Esophagus squamous epithelium (tissue), 5 donors: ENCODE data around the gene NFIL3. TPM values are rescaled to one million over a fixed set of nuclear protein-coding genes. Genes with fewer than 3 reads are reported as not detected.

Source experiments
- DNase-seq: peaks from one replicate; lab custom pipeline; 2025; lab: John Stamatoyannopoulos, UW
- H3K27ac ChIP-seq, 4 donors: fragments of 200-600 bp; sonication (generic); one replicate each; pipeline ENCODE4 v1.5.1; 2016 to 2019; ENCODE audit warnings: mild to moderate bottlenecking in 1 of 4
- H3K27me3 ChIP-seq, 4 donors: fragments of 200-600 bp; sonication (generic); 1 replicate in 3 of 4; 2 replicates in 1 of 4; pipeline versions ENCODE4 v1.5.1 to v1.6.0; 2017 to 2021; ENCODE audit warnings: antibody characterized with exemption in 1 of 4
- H3K36me3 ChIP-seq, 3 donors: fragments of 200-600 bp; sonication (generic); one replicate each; pipeline ENCODE4 v1.5.1; 2016 to 2019
- H3K4me1 ChIP-seq, 3 donors: fragments of 200-600 bp; sonication (generic); one replicate each; pipeline ENCODE4 v1.5.1; 2017 to 2019
- H3K4me3 ChIP-seq, 4 donors: fragments of 200-600 bp; sonication (generic); 1 replicate in 3 of 4; 2 replicates in 1 of 4; pipeline ENCODE4 v1.5.1; 2016 to 2019; ENCODE audit warnings: mild to moderate bottlenecking in 2 of 4, moderate library complexity in 1 of 4
- H3K9me3 ChIP-seq, 3 donors: fragments of 200-600 bp; sonication (generic); one replicate each; pipeline ENCODE4 v1.5.1; 2016 to 2019
- CTCF ChIP-seq, 6 experiments: fragments of 450-650 bp in 4 of 6; fragments of 200-600 bp in 2 of 6; sonication (generic) in 2 of 6; IDR thresholded peaks; one replicate each; pipeline ENCODE4 v1.5.1; 2016 to 2019; ENCODE audit warnings: antibody characterized with exemption in 6 of 6, mild to moderate bottlenecking in 4 of 6, moderate library complexity in 4 of 6
- POLR2A ChIP-seq, 4 donors: fragments of 450-650 bp; IDR thresholded peaks; one replicate each; pipeline ENCODE4 v1.6.1; 2017; ENCODE audit warnings: antibody characterized with exemption in 4 of 4, mild to moderate bottlenecking in 4 of 4, moderate library complexity in 3 of 4
- WGBS, 2 donors: methylation state at CpG; one replicate each; pipeline ENCODE4 v1.1.5; 2018; 5-methylcytosine and 5-hydroxymethylcytosine counted together
- intact Hi-C: fragments of 100-400 bp; cut with DNase I; formaldehyde crosslinking; loops from one replicate; pipeline ENCODE4 v1.15.0; 2022
- total RNA-seq, 4 donors: library from RNA; depleted of rRNA; stranded (reverse); fragments of >200 nt; gene quantifications; one replicate each; pipeline ENCODE4 v1.1.0, GENCODE V29; 2016
- donor health status: DM: yes; HTN: yes; CAD: no.

Gene NFIL3
- total RNA-seq, 4 donors from 2014 or later = 5.6 to 21.2 (median 16.3) TPM

GRCh38 chr9:91395553-91396471, 27.8 kb downstream of the NFIL3 start:
- DNase-seq = no peak
- H3K27me3 ChIP-seq = no peaks in the 10 kb centered on the region
- H3K4me1 ChIP-seq = peaks cover 0 to 17% (median 10%) of the 10 kb centered on the region in 3 donors
- WGBS, 2 donors = 19 to 32% methylated on average over 7 of the region's 7 CpGs
- peak overlapping the region in 2 of 4 donors; percentile 11 to 20 for H3K27ac ChIP-seq
- no peak overlapping the region for H3K4me3 ChIP-seq
- no peaks in the 10 kb centered on the region for H3K9me3 ChIP-seq
- intact Hi-C loops = no loop called here
- no peak for TF ChIP-seq POLR2A (IDR thresholded peaks at IDR 0.05)
- no peak for TF ChIP-seq CTCF (IDR thresholded peaks at IDR 0.05)
- no peaks in the 10 kb centered on the region for H3K36me3 ChIP-seq

GRCh38 chr9:91395106-91395552, 28.5 kb downstream of the NFIL3 start:
- Histone ChIP-seq H3K4me1 (peaks cover 0 to 17% (median 10%) of the 10 kb centered on the region in 3 donors), H3K27ac (peak overlapping the region in 2 of 4 donors; percentile 11 to 20), H3K9me3 (no peaks in the 10 kb centered on the region), H3K36me3 (no peaks in the 10 kb centered on the region), H3K4me3 (no peak overlapping the region), H3K27me3 (no peaks in the 10 kb centered on the region)
- DNase-seq = no peak
- WGBS, 2 donors = 50 to 59% methylated on average over 4 of the region's 4 CpGs
- TF ChIP-seq POLR2A (IDR thresholded peaks at IDR 0.05) = no peak
- no peak for TF ChIP-seq CTCF (IDR thresholded peaks at IDR 0.05)
- intact Hi-C loops = no loop called here

GRCh38 chr9:91393826-91394225, 29.8 kb downstream of the NFIL3 start:
- intact Hi-C loops = no loop called here
- no peak for DNase-seq
- WGBS, 2 donors = 91 to 93% methylated on average over 5 of the region's 5 CpGs
- Histone ChIP-seq H3K9me3 (no peaks in the 10 kb centered on the region), H3K27me3 (no peaks in the 10 kb centered on the region), H3K27ac (no peak overlapping the region), H3K4me1 (peaks cover 0 to 17% (median 10%) of the 10 kb centered on the region in 3 donors), H3K36me3 (no peaks in the 10 kb centered on the region), H3K4me3 (no peak overlapping the region)
- no peak for TF ChIP-seq CTCF (IDR thresholded peaks at IDR 0.05)
- TF ChIP-seq POLR2A (IDR thresholded peaks at IDR 0.05) = no peak

- intact Hi-C loops = no loop called here
- H3K36me3 ChIP-seq = no peaks in the 10 kb centered on the region
- WGBS, 2 donors = 76 to 80% methylated on average over 1 of the region's 1 CpG
- no peak for DNase-seq
- no peak for TF ChIP-seq CTCF (IDR thresholded peaks at IDR 0.05)
- no peak for TF ChIP-seq POLR2A (IDR thresholded peaks at IDR 0.05)
- H3K9me3 ChIP-seq = no peaks in the 10 kb centered on the region
- H3K27ac ChIP-seq = no peak overlapping the region
- no peak overlapping the region for H3K4me3 ChIP-seq
- no peaks in the 10 kb centered on the region for H3K27me3 ChIP-seq
- peaks cover 0 to 17% (median 10%) of the 10 kb centered on the region in 3 donors for H3K4me1 ChIP-seq
These were observed 31.2 kb downstream of the NFIL3 start for GRCh38 chr9:91392435-91392834.

- H3K36me3 ChIP-seq = no peaks in the 10 kb centered on the region
- no peaks in the 10 kb centered on the region for H3K9me3 ChIP-seq
- H3K4me1 ChIP-seq = peaks cover 0 to 17% (median 10%) of the 10 kb centered on the region in 3 donors
- TF ChIP-seq CTCF (IDR thresholded peaks at IDR 0.05) (no peak), POLR2A (IDR thresholded peaks at IDR 0.05) (no peak)
- 83 to 88% methylated on average over 2 of the region's 2 CpGs for WGBS, 2 donors
- no peaks in the 10 kb centered on the region for H3K27me3 ChIP-seq
- no peak overlapping the region for H3K4me3 ChIP-seq
- intact Hi-C loops = no loop called here
- H3K27ac ChIP-seq = no peak overlapping the region
- DNase-seq = no peak
These were observed 31.8 kb downstream of the NFIL3 start for GRCh38 chr9:91391818-91392217.
